Stimulated activated CD4-positive, alpha-beta T cell treated with anti-CD3 and anti-CD28 coated beads, Interleukin-2, amount 100 ng/mL, for 48 hours (primary cell): ENCODE data around the gene FAM170B.

ENCODE experiments used
- DNase-seq, 2 donors: peaks; one replicate each; pipeline ENCODE4 v3.0.0-alpha.2; 2020

Gene FAM170B

GRCh38 chr10:49168831-49169500 is 35.1 kb upstream of the FAM170B start:
- DNase-seq, result no peak

GRCh38 chr10:49168171-49168540 is 34.3 kb upstream of the FAM170B start:
- DNase-seq, result no peak

GRCh38 chr10:49167425-49168170 is 33.8 kb upstream of the FAM170B start:
- DNase-seq, result no peak

GRCh38 chr10:49166484-49167400 is 32.9 kb upstream of the FAM170B start:
- no peak for DNase-seq

GRCh38 chr10:49165821-49166483 is 32.1 kb upstream of the FAM170B start:
- DNase-seq, result no peak

- DNase-seq, result no peak
These were observed 31.4 kb upstream of the FAM170B start for GRCh38 chr10:49165259-49165658.

GRCh38 chr10:49164559-49165188 is 30.9 kb upstream of the FAM170B start:
- DNase-seq, result peak in 1 of 2 donors; percentile 45

GRCh38 chr10:49163741-49164140 is 29.9 kb upstream of the FAM170B start:
- no peak for DNase-seq

GRCh38 chr10:49162761-49163310 is 29.0 kb upstream of the FAM170B start:
- no peak for DNase-seq

GRCh38 chr10:49162063-49162462 is 28.2 kb upstream of the FAM170B start:
- no peak for DNase-seq

- DNase-seq, result no peak
These were observed 27.7 kb upstream of the FAM170B start for GRCh38 chr10:49161411-49161997.

- no peak for DNase-seq
These were observed 27.0 kb upstream of the FAM170B start for GRCh38 chr10:49160814-49161213.

GRCh38 chr10:49160110-49160509 is 26.3 kb upstream of the FAM170B start:
- no peak for DNase-seq

GRCh38 chr10:49158915-49159314 is 25.1 kb upstream of the FAM170B start:
- no peak for DNase-seq

- no peak for DNase-seq
These were observed 24.6 kb upstream of the FAM170B start for GRCh38 chr10:49158404-49158803.

GRCh38 chr10:49157229-49157628 is 23.4 kb upstream of the FAM170B start:
- no peak for DNase-seq

GRCh38 chr10:49154641-49155040 is 20.8 kb upstream of the FAM170B start:
- DNase-seq, result no peak

- DNase-seq, result no peak
These were observed 20.1 kb upstream of the FAM170B start for GRCh38 chr10:49153971-49154370.

GRCh38 chr10:49153115-49153514 is 19.3 kb upstream of the FAM170B start:
- DNase-seq, result no peak

GRCh38 chr10:49152663-49153062 is 18.8 kb upstream of the FAM170B start:
- no peak for DNase-seq

- no peak for DNase-seq
These were observed 18.2 kb upstream of the FAM170B start for GRCh38 chr10:49152037-49152436.

- DNase-seq, result no peak
These were observed 17.7 kb upstream of the FAM170B start for GRCh38 chr10:49151481-49151880.
